Pons (tissue), 1 donor: ENCODE measurements around the gene TRIM68.

Experiments
- DNase-seq: peaks from one replicate; pipeline ENCODE4 v3.0.0-alpha.2; 2016; ENCODE audit warnings: low spot score

The TRIM68 gene, protein sequence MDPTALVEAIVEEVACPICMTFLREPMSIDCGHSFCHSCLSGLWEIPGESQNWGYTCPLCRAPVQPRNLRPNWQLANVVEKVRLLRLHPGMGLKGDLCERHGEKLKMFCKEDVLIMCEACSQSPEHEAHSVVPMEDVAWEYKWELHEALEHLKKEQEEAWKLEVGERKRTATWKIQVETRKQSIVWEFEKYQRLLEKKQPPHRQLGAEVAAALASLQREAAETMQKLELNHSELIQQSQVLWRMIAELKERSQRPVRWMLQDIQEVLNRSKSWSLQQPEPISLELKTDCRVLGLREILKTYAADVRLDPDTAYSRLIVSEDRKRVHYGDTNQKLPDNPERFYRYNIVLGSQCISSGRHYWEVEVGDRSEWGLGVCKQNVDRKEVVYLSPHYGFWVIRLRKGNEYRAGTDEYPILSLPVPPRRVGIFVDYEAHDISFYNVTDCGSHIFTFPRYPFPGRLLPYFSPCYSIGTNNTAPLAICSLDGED

GRCh38 chr11:4607781-4608666 lies at the start of gene TRIM68:
Gene TRIM68 (minus strand): TSS chr11:4608231. CDS start chr11:4605504, 2,727 bp downstream.
- peak; percentile 97 for DNase-seq

GRCh38 chr11:4654635-4655369 lies 46.8 kb upstream of the TRIM68 start:
- no peak for DNase-seq

DNA sequence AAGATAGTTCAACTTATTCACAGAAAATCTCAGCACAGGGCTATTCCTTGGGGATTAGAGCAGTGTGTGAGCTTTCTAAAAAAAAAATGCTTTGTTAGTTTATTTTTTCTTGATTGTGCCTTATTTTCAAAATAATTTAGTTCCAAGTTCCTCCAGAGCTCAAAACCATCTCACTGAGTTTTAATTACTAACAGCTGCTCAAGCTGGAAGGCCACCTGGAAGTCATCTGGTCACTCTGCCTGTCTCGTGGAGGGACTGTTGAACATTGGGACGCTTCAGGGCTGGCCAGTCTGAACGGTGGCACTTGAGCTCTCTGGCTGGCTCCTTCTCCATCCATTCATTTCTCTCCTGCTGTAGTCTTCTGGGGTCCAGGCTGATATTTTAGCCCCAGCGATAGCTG lies 39.7 kb upstream of the TRIM68 start:
- no peak for DNase-seq

GRCh38 chr11:4645974-4646373 lies 37.9 kb upstream of the TRIM68 start:
- no peak for DNase-seq

- DNase-seq = no peak
These were observed 36.2 kb upstream of the TRIM68 start for GRCh38 chr11:4644233-4644632.

DNA sequence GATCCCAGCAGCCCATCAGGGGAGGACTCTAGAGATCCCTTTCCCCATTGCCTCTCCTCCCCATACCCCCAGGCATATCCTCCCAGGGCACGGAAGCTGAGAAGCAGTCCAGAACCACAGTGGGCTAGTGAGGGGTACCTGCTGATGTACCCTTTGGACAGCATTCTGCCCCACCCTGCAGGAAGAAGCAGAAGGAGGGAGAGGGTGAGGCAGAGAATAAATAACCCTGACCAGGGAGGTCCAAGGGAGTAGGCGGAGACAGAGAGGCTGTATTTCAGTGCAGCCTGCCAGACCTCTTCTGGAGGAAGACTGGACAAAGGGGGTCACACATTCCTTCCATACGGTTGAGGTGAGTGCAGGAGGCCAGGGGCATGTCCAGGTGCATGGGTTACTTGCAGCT lies 35.7 kb upstream of the TRIM68 start, which contains the start of gene OR51E1:
TSS of gene OR51E1 (plus strand) at position 301 of the 400 bp plus-strand sequence. CDS start 8,545 bp downstream, outside the sequence.
- no peak for DNase-seq

DNA sequence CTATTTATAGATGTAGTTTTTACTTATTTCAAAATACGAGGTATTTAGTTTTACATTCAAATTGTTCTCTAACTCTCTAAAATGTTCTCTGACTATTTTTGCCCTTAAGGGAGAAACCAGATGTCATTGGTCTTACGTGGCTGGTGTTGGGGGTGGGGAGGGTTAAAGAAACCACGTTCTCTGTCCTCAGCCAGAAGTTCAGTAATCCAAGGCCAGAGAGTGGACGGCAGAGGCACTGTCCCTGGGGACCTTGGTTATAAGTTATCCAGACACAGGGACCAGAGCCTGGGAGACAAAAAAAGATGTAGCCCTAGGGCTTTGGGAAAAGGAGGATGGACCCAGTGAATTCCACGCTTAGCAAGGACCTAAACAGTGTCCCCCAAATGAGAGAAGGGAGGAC lies 35.0 kb upstream of the TRIM68 start:
- DNase-seq = no peak

- no peak for DNase-seq
These were observed 34.0 kb upstream of the TRIM68 start for GRCh38 chr11:4642043-4642442.

GRCh38 chr11:4641501-4641900 lies 33.5 kb upstream of the TRIM68 start:
- DNase-seq = no peak

- no peak for DNase-seq
These were observed 31.9 kb upstream of the TRIM68 start for GRCh38 chr11:4639931-4640330.

DNA sequence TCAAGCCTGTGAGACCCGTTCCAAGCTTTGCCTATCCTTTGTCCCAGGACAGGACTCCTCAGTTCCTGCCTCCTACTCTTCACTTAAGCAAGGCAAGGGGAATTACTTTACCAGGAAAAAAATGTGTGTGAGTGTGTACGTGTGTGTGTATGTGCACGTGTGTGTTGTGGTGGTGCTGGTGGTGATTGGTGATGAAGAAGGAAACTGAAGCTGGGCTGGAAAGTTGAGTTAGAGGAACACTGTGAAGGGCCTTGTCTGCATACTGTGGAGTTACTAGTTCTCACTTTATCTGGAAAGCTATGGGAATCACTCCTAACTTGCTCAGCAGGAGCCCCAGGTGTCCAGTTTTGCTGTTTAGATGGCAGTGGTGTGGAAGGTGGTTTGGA lies 29.6 kb upstream of the TRIM68 start:
- DNase-seq = no peak

GRCh38 chr11:4636962-4637661 lies 29.1 kb upstream of the TRIM68 start, which contains the start of gene OR51D1:
Gene OR51D1 (plus strand): TSS chr11:4637477. CDS start chr11:4639791, 2,314 bp downstream.
- peak; percentile 64 for DNase-seq

DNA sequence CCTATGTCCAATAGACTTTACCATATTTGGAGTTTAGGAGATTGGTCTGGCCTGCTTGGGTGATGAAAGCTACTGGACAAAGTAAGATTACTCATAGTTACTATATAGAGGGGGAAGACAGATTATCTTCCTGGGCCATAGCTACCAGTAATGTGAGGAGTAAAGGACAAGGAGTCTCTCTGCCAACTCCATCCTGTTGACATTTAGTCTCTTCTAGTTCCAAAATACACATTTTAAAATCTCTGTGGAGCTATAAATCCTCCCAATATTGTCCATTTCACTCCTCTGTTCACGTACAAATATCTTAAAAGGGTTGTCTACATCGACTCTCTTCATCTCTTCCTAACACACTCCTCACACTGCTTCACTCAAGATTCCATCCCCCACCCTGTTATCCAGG lies 28.1 kb upstream of the TRIM68 start:
- DNase-seq = no peak

- DNase-seq = peak; percentile 34
These were observed 18.4 kb upstream of the TRIM68 start for GRCh38 chr11:4626207-4627099.

DNA sequence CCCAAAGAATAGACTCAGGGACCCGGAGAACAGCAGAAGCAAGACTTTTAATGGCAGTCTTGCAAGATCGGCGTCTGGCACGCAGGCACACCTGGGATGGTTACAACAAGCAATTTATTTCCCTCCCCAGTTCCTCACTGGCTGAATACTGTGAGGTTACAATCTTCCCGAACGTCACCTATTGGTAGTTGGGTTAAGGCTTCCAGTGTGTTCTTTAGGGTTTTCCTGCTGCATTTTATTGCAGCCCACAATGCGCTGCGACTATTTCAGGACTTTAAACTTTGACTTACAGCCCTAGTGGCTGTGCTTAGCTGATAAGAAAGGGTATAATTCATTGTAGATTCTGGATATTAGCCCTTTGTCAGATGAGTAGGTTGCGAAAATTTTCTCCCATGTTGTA lies 11.5 kb upstream of the TRIM68 start:
- no peak for DNase-seq

DNA sequence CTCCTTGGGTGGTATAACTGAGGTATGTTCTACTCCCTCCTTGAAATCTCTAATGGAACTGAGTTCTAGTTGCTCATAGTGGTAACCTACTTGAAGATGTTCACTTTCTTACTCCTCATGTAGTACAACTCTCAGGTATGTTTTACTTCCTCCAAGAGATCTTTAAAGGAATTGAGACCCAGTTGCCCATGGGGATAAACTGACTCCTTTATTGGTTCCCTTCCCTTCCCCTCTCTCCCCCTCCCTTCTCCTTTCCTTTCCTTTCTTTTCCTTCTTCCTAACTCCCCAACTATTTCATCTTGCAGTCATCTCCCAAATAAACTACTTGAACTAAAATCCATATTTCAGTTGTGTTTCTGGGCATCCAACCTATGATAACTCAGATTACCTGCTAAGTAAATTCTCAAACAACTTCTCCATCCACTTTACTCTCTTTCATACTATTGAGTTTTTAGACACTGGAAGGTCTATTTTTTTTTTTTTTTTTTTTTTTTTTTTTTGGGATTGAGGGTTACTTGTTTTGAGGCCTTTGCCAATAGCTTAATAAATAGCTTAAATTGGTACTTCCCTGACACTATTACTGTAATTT lies 7.9 kb upstream of the TRIM68 start:
- DNase-seq = no peak

DNA sequence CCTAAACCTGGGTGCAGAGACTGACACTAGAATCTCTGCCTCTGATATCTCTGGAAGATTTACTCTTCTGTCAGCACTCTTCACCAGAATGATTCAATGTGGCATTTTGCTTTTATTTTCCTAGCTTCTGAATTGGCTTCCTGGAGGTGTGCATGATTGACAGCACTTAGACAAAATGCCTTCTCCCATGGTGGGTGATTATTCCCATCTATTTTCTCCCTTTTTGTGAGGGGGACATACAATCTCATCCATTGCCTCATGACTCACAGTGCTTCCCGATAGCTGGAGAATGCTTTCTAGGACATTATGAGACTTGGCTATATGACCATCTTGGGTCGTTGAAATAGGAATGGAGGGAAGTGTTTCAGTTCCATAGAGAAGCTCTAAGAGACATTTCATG lies 4.0 kb upstream of the TRIM68 start:
- DNase-seq = no peak

- peak; percentile 14 for DNase-seq
These were observed 2.4 kb upstream of the TRIM68 start for GRCh38 chr11:4610258-4610935.

- peak; percentile 44 for DNase-seq
These were observed 935 bp downstream of the TRIM68 start for GRCh38 chr11:4607096-4607495.
